ENCODE results near the gene ZNF518A. TPM values are rescaled to one million over a fixed set of nuclear protein-coding genes. Genes with fewer than 3 reads are reported as not detected.

ZNF518A gene
- polyA plus RNA-seq, 3 donors: 9.5 to 15.8 (median 13.2) TPM

- Histone ChIP-seq H4K20me1 (ENCODE audit: insufficient read depth, low read length) (no peaks in the 10 kb centered on the region), H3K4me2 (replicated peaks; ENCODE audit: extremely low read depth, low read length, poor library complexity, severe bottlenecking) (no peak overlapping the region), H3K9ac (ENCODE audit: insufficient read depth, low read length, poor library complexity, severe bottlenecking) (no peak overlapping the region), H3K79me2 (ENCODE audit: insufficient read depth, low read length) (no peaks in the 10 kb centered on the region), H2AFZ (ENCODE audit: insufficient read depth, low read depth, low read length, poor library complexity, severe bottlenecking) (no peak overlapping the region), H3K27ac (ENCODE audit: low read depth in 1 of 2, low read length in 2 of 2) (no peak overlapping the region), H3K27me3 (ENCODE audit: control insufficient read depth in 2 of 2, insufficient read depth in 2 of 2, low read length in 2 of 2) (no peaks in the 10 kb centered on the region), H3K36me3 (replicated peaks in 1 of 2; ENCODE audit: control insufficient read depth in 1 of 2, insufficient read depth in 2 of 2, low read length in 2 of 2) (no peaks in the 10 kb centered on the region), H3K4me3 (replicated peaks in 1 of 3; ENCODE audit: low read depth in 2 of 3, low read length in 3 of 3) (no peak overlapping the region), H3K4me1 (ENCODE audit: control insufficient read depth in 1 of 2, insufficient read depth in 2 of 2, low read length in 2 of 2) (no peaks in the 10 kb centered on the region), H3K9me3 (replicated peaks in 1 of 2; ENCODE audit: control insufficient read depth in 1 of 2, insufficient read depth in 1 of 2, low read length in 2 of 2) (peaks cover 17 to 31% of the 10 kb centered on the region in 2 donors)
- Mint-ChIP-seq H3K27ac (no peak overlapping the region), H3K4me3 (no peak overlapping the region), H3K9me3 (peaks cover 20 to 67% (median 55%) of the 10 kb centered on the region in 7 donors), H3K36me3 (no peaks in the 10 kb centered on the region), H3K27me3 (ENCODE audit: low read depth in 3 of 3) (peaks cover 4 to 5% (median 4%) of the 10 kb centered on the region in 3 donors), H3K4me1 (no peaks in the 10 kb centered on the region)
- DNase-seq: no peak
- WGBS (ENCODE audit: insufficient coverage): no CpG with 5 or more reads among the region's 1 CpG
- intact Hi-C loops (cut with micrococcal nuclease): no loop called here
- TF ChIP-seq CTCF (IDR thresholded peaks at IDR 0.05): no peak
Measured at GRCh38 chr10:96176985-96177384, 46.9 kb downstream of the ZNF518A start.

DNA sequence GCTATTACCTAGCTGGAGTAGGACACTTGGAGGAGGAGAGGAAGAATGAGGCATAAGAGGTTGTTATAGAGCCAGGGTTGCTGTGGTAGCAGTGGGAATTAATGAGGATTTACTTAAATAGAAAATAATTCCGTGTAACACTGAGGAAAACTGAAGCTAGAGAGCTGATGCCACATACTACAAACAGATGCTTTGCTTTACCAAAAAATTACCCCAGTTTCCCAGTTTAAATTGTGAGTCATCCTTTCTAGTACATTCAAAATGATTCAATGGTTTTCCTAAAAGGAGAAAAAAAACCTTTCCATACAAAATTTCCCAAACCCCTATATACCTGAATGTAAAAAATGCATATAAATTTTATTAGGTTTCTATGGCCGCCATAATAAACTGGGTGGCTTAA lies 58.3 kb downstream of the ZNF518A start:
- no peaks in the 10 kb centered on the region for H3K36me3 ChIP-seq (replicated peaks in 1 of 2; ENCODE audit: control insufficient read depth in 1 of 2, insufficient read depth in 2 of 2, low read length in 2 of 2)
- DNase-seq: no peak
- WGBS (ENCODE audit: insufficient coverage): no CpG with 5 or more reads among the region's 2 CpGs
- no peak for TF ChIP-seq CTCF (IDR thresholded peaks at IDR 0.05)
- no peaks in the 10 kb centered on the region for H3K27me3 ChIP-seq (ENCODE audit: control insufficient read depth in 2 of 2, insufficient read depth in 2 of 2, low read length in 2 of 2)
- no peaks in the 10 kb centered on the region for H4K20me1 ChIP-seq (ENCODE audit: insufficient read depth, low read length)
- H3K9ac ChIP-seq (ENCODE audit: insufficient read depth, low read length, poor library complexity, severe bottlenecking): no peak overlapping the region
- intact Hi-C loops (cut with micrococcal nuclease): no loop called here
- no peaks in the 10 kb centered on the region for H3K4me1 Mint-ChIP-seq
- peaks cover 0 to 5% of the 10 kb centered on the region in 2 donors for H3K9me3 ChIP-seq (replicated peaks in 1 of 2; ENCODE audit: control insufficient read depth in 1 of 2, insufficient read depth in 1 of 2, low read length in 2 of 2)
- H3K27ac Mint-ChIP-seq: no peak overlapping the region
- H2AFZ ChIP-seq (ENCODE audit: insufficient read depth, low read depth, low read length, poor library complexity, severe bottlenecking): no peak overlapping the region
- no peak overlapping the region for H3K27ac ChIP-seq (ENCODE audit: low read depth in 1 of 2, low read length in 2 of 2)
- H3K36me3 Mint-ChIP-seq: no peaks in the 10 kb centered on the region
- H3K4me1 ChIP-seq (ENCODE audit: control insufficient read depth in 1 of 2, insufficient read depth in 2 of 2, low read length in 2 of 2): no peaks in the 10 kb centered on the region
- peaks cover 0 to 2% (median 0%) of the 10 kb centered on the region in 3 donors for H3K27me3 Mint-ChIP-seq (ENCODE audit: low read depth in 3 of 3)
- no peak overlapping the region for H3K4me3 ChIP-seq (replicated peaks in 1 of 3; ENCODE audit: low read depth in 2 of 3, low read length in 3 of 3)
- H3K9me3 Mint-ChIP-seq: peaks cover 12 to 28% (median 20%) of the 10 kb centered on the region in 7 donors
- H3K4me3 Mint-ChIP-seq: no peak overlapping the region
- H3K79me2 ChIP-seq (ENCODE audit: insufficient read depth, low read length): no peaks in the 10 kb centered on the region
- H3K4me2 ChIP-seq (replicated peaks; ENCODE audit: extremely low read depth, low read length, poor library complexity, severe bottlenecking): no peak overlapping the region

Data from CD14-positive monocyte (primary cell).